ENCODE results near the gene TM9SF1. TPM values are rescaled to one million over a fixed set of nuclear protein-coding genes. Genes with fewer than 3 reads are reported as not detected.

The TM9SF1 gene
- total RNA-seq, 1 donor from 2014 or later: 69.5 TPM

- H3K9me3 Mint-ChIP-seq (ENCODE audit: unreplicated experiment): no peaks in the 10 kb centered on the region
- TF ChIP-seq CTCF (IDR thresholded peaks at IDR 0.05): no peak
- H3K4me3 Mint-ChIP-seq (ENCODE audit: unreplicated experiment): no peak overlapping the region
- H3K27ac Mint-ChIP-seq (ENCODE audit: unreplicated experiment): no peak overlapping the region
- peaks cover 19% of the 10 kb centered on the region for H3K36me3 Mint-ChIP-seq (ENCODE audit: unreplicated experiment)
- DNase-seq (ENCODE audit: extremely low spot score, unreplicated experiment): no peak
- no peaks in the 10 kb centered on the region for H3K4me1 Mint-ChIP-seq (ENCODE audit: unreplicated experiment)
- H3K27me3 Mint-ChIP-seq (ENCODE audit: unreplicated experiment): no peaks in the 10 kb centered on the region
These were observed 18.0 kb downstream of the TM9SF1 start for GRCh38 chr14:24177041-24177825.

GRCh38 chr14:24176599-24176998, 18.6 kb downstream of the TM9SF1 start:
- no peaks in the 10 kb centered on the region for H3K9me3 Mint-ChIP-seq (ENCODE audit: unreplicated experiment)
- peaks cover 19% of the 10 kb centered on the region for H3K36me3 Mint-ChIP-seq (ENCODE audit: unreplicated experiment)
- no peak overlapping the region for H3K4me3 Mint-ChIP-seq (ENCODE audit: unreplicated experiment)
- no peak for DNase-seq (ENCODE audit: extremely low spot score, unreplicated experiment)
- no peak overlapping the region for H3K27ac Mint-ChIP-seq (ENCODE audit: unreplicated experiment)
- no peaks in the 10 kb centered on the region for H3K27me3 Mint-ChIP-seq (ENCODE audit: unreplicated experiment)
- no peak for TF ChIP-seq CTCF (IDR thresholded peaks at IDR 0.05)
- no peaks in the 10 kb centered on the region for H3K4me1 Mint-ChIP-seq (ENCODE audit: unreplicated experiment)

DNA sequence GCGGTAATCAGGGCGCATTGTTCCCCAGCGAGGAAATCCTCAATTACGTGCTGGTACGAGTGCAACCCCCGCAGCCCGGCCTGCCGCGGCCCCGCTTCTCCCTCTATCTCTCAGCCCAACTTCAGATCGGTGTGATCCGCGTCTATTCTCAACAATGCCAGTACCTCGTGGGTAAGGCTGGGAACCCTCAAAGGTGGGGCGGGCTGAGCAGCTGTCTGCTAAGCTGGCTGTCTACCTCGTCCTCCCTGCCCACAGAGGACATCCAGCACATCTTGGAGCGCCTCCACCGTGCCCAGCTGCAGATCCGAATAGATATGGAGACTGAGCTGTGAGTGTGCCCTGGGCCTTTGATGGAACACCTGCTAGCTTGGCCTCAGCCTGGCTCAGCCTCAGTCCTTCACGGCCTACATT, 22.4 kb downstream of the TM9SF1 start:
- no peak overlapping the region for H3K27ac Mint-ChIP-seq (ENCODE audit: unreplicated experiment)
- H3K9me3 Mint-ChIP-seq (ENCODE audit: unreplicated experiment): no peaks in the 10 kb centered on the region
- no peak for DNase-seq (ENCODE audit: extremely low spot score, unreplicated experiment)
- peaks cover 17% of the 10 kb centered on the region for H3K36me3 Mint-ChIP-seq (ENCODE audit: unreplicated experiment)
- peaks cover 4% of the 10 kb centered on the region for H3K4me1 Mint-ChIP-seq (ENCODE audit: unreplicated experiment)
- H3K27me3 Mint-ChIP-seq (ENCODE audit: unreplicated experiment): no peaks in the 10 kb centered on the region
- no peak overlapping the region for H3K4me3 Mint-ChIP-seq (ENCODE audit: unreplicated experiment)
- no peak for TF ChIP-seq CTCF (IDR thresholded peaks at IDR 0.05)

- H3K27ac Mint-ChIP-seq (ENCODE audit: unreplicated experiment): no peak overlapping the region
- no peaks in the 10 kb centered on the region for H3K27me3 Mint-ChIP-seq (ENCODE audit: unreplicated experiment)
- H3K9me3 Mint-ChIP-seq (ENCODE audit: unreplicated experiment): no peaks in the 10 kb centered on the region
- peaks cover 4% of the 10 kb centered on the region for H3K4me1 Mint-ChIP-seq (ENCODE audit: unreplicated experiment)
- H3K4me3 Mint-ChIP-seq (ENCODE audit: unreplicated experiment): peak overlapping the region; percentile 10
- TF ChIP-seq CTCF (IDR thresholded peaks at IDR 0.05): no peak
- H3K36me3 Mint-ChIP-seq (ENCODE audit: unreplicated experiment): peaks cover 21% of the 10 kb centered on the region
- DNase-seq (ENCODE audit: extremely low spot score, unreplicated experiment): no peak
These were observed 22.9 kb downstream of the TM9SF1 start for GRCh38 chr14:24172261-24172860.

Data from osteocyte (in vitro differentiated cells).